OCI-LY7 (cell line): ENCODE results near the gene NRP1. TPM values are rescaled to one million over a fixed set of nuclear protein-coding genes. Genes with fewer than 3 reads are reported as not detected.

Experiments used
- BruUV-seq: library from RNA; stranded (reverse); fragments of 400-500 nt; replicated peaks from 2 replicates; lab custom pipeline; 2021; lab: Mats Ljungman, UMichigan
- CTCF ChIA-PET: fragments of 300-600 bp; sonication (Branson Sonifier 250); formaldehyde crosslinking; loops from one replicate; lab custom pipeline; 2022; ENCODE audit warnings: antibody characterized with exemption; ENCODE audit not compliant: unreplicated experiment; lab: Charles Lee
- POLR2A ChIA-PET: fragments of 300-600 bp; sonication (Branson Sonifier 250); formaldehyde crosslinking; loops from one replicate; lab custom pipeline; 2022; ENCODE audit warnings: antibody characterized with exemption; lab: Charles Lee
- DNase-seq: peaks from one replicate; pipeline ENCODE4 v3.0.0-alpha.2; 2015; ENCODE audit warnings: low spot score
- H2AFZ ChIP-seq: fragments of 200-600 bp; sonication (generic), shearing (Covaris generic); 2 replicates; pipeline ENCODE4 v1.6.1; 2014; ENCODE audit warnings: mild to moderate bottlenecking, antibody characterized with exemption, low read length, moderate library complexity
- H3K27ac ChIP-seq: fragments of 200-600 bp; sonication (generic); 2 replicates; pipeline ENCODE4 v1.5.1; 2014; ENCODE audit warnings: mixed run types, low read depth, mild to moderate bottlenecking, moderate library complexity, low read length, inconsistent platforms; ENCODE audit not compliant: poor library complexity, severe bottlenecking
- H3K36me3 ChIP-seq: fragments of 200-600 bp; sonication (generic); 2 replicates; pipeline ENCODE4 v1.6.1; 2014; ENCODE audit warnings: mild to moderate bottlenecking, antibody characterized with exemption, low read length, moderate library complexity, mixed read lengths; ENCODE audit not compliant: insufficient read depth
- H3K4me1 ChIP-seq: fragments of 200-600 bp; sonication (generic); 2 replicates; pipeline ENCODE4 v1.5.1; 2014; ENCODE audit warnings: mild to moderate bottlenecking, low read length; ENCODE audit not compliant: insufficient read depth, poor library complexity, severe bottlenecking
- H3K4me2 ChIP-seq: fragments of 200-600 bp; sonication (generic); 2 replicates; pipeline ENCODE4 v1.6.1; 2014; ENCODE audit warnings: mild to moderate bottlenecking, low read length
- H3K4me3 ChIP-seq: fragments of 200-600 bp; sonication (generic); 2 replicates; pipeline ENCODE4 v1.5.1; 2014; ENCODE audit warnings: mild to moderate bottlenecking, low read depth, low read length; ENCODE audit not compliant: poor library complexity, severe bottlenecking
- H3K79me2 ChIP-seq: fragments of 200-600 bp; sonication (generic); 2 replicates; pipeline ENCODE4 v1.6.1; 2016; ENCODE audit warnings: low read depth, mild to moderate bottlenecking, low read length, moderate library complexity, mixed read lengths; ENCODE audit not compliant: insufficient read depth
- H3K9me2 ChIP-seq: fragments of 200-600 bp; sonication (generic); 2 replicates; pipeline ENCODE4 v1.6.1; 2016; ENCODE audit warnings: mild to moderate bottlenecking, low read length, mixed read lengths; ENCODE audit not compliant: insufficient read depth
- H3K9me3 ChIP-seq: fragments of 200-600 bp; sonication (generic); 2 replicates; pipeline ENCODE4 v1.6.1; 2014; ENCODE audit warnings: mild to moderate bottlenecking, mixed run types, low read length, mixed read lengths
- H4K20me1 ChIP-seq: fragments of 200-600 bp; sonication (generic); 2 replicates; pipeline ENCODE4 v1.6.1; 2014; ENCODE audit warnings: mild to moderate bottlenecking, antibody characterized with exemption, low read length, moderate library complexity, mixed read lengths; ENCODE audit not compliant: insufficient read depth
- CTCF ChIP-seq: fragments of 200-600 bp; sonication (generic); conservative IDR thresholded peaks from 2 replicates; pipeline ENCODE4 v1.5.1; 2014; ENCODE audit warnings: mild to moderate bottlenecking, antibody characterized with exemption, low read length, moderate library complexity, mixed read lengths
- EZH2phosphoT487 ChIP-seq: fragments of 200-600 bp; sonication (generic); IDR thresholded peaks from 2 replicates; pipeline ENCODE4 v1.6.1; 2018; ENCODE audit warnings: low read depth, borderline replicate concordance, mild to moderate bottlenecking, mixed run types, antibody characterized with exemption, low read length, moderate library complexity, mixed read lengths
- intact Hi-C: fragments of 100-400 bp; cut with micrococcal nuclease; formaldehyde crosslinking; loops from one replicate; pipeline ENCODE4 v1.10.0; 2022; ENCODE audit not compliant: unreplicated experiment
- total RNA-seq, 2 experiments: library from RNA; depleted of rRNA in 1 of 2; stranded (reverse); fragments of >200 nt in 1 of 2; shearing (Covaris generic) in 1 of 2; gene quantifications; 2 replicates each; pipeline ENCODE4 v1.2.3, GENCODE V29; 2014 to 2022

The NRP1 gene
- total RNA-seq, 2 experiments from 2014 or later, result not detected

GRCh38 chr10:33263453-33263852 is 71.0 kb downstream of the NRP1 start:
- Histone ChIP-seq H3K4me1 (no peaks in the 10 kb centered on the region), H3K36me3 (no peaks in the 10 kb centered on the region), H3K27ac (no peak overlapping the region), H2AFZ (no peak overlapping the region), H3K4me3 (no peak overlapping the region), H3K9me3 (no peaks in the 10 kb centered on the region), H4K20me1 (no peaks in the 10 kb centered on the region), H3K4me2 (no peak overlapping the region), H3K79me2 (no peaks in the 10 kb centered on the region), H3K9me2 (no peaks in the 10 kb centered on the region)
- ChIA-PET CTCF (no interaction called here), POLR2A (no interaction called here)
- TF ChIP-seq CTCF (no peak), EZH2phosphoT487 (no peak)
- no peak for DNase-seq
- no TSS peak for BruUV-seq
- intact Hi-C loops, result no loop called here

GRCh38 chr10:33262871-33263270 is 71.6 kb downstream of the NRP1 start:
- H3K27ac ChIP-seq, result no peak overlapping the region

More at GRCh38 chr10:33262871-33263270, 71.6 kb downstream of the NRP1 start:
- no peak for TF ChIP-seq CTCF
- no peak for TF ChIP-seq EZH2phosphoT487
- BruUV-seq, result no TSS peak
- Histone ChIP-seq H3K4me3 (no peak overlapping the region), H3K4me2 (no peak overlapping the region), H2AFZ (no peak overlapping the region), H3K79me2 (no peaks in the 10 kb centered on the region), H3K9me2 (no peaks in the 10 kb centered on the region), H3K4me1 (no peaks in the 10 kb centered on the region), H4K20me1 (no peaks in the 10 kb centered on the region), H3K36me3 (no peaks in the 10 kb centered on the region), H3K9me3 (no peaks in the 10 kb centered on the region)
- intact Hi-C loops, result no loop called here
- no peak for DNase-seq
- ChIA-PET POLR2A (no interaction called here), CTCF (no interaction called here)
